Activated T-cell treated with anti-CD3 and anti-CD28 coated beads for 24 hours (primary cell): ENCODE results near the gene SLC2A11.

Experiments
- DNase-seq: peaks from one replicate; pipeline ENCODE4 v3.0.0-alpha.2; 2020; ENCODE audit warnings: low read depth

SLC2A11 gene

GRCh38 chr22:23832226-23833016 is 25.3 kb upstream of the SLC2A11 start:
- no peak for DNase-seq

DNA sequence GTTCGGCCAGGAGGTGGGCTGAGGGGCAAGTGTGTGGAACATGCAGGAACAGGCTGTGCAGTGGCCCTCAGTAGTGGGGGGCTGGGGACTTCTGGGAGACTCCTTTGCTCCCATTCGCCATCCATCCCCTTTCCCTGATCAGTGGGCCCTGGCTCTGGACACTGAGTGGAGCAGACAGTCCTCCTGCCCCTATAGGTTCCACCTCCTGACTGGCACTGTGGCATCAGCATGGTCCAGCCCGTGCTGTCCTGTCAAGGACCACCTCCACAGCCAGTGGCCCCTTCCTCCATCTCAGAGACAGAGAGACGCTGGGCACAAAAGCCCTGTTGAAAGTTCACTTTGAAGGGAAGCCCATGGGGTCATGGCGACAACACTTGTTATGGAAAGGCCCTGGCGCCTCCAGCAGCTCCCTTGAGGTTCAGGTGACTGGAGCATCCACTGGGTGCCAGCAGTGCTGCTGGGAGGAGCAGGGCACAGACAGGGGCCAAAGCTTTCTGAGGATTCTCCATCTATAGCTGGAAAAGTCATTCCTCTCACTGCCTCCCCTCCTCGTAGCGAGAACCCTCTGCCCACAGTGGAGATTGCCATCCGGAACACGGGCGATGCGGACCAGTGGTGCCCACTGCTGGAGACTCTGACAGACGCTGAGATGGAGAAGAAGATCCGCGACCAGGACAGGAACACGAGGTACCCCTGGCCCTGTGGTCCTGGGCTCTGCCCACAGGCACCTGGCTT is 24.5 kb upstream of the SLC2A11 start:
- no peak for DNase-seq

DNA sequence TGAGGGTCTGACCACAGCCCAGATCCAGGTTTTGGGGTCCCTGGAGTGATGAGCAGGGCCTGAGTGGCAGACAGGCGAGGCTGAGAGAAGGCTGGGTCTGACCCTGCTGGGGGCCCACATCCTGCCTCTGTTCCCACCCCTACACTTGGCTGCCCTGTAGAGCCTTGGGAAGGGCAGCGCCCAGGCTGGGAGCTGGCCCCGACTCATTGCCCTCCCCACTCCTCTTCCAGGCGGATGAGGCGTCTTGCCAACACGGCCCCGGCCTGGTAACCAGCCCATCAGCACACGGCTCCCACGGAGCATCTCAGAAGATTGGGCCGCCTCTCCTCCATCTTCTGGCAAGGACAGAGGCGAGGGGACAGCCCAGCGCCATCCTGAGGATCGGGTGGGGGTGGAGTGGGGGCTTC is 23.8 kb upstream of the SLC2A11 start:
- DNase-seq = no peak

DNA sequence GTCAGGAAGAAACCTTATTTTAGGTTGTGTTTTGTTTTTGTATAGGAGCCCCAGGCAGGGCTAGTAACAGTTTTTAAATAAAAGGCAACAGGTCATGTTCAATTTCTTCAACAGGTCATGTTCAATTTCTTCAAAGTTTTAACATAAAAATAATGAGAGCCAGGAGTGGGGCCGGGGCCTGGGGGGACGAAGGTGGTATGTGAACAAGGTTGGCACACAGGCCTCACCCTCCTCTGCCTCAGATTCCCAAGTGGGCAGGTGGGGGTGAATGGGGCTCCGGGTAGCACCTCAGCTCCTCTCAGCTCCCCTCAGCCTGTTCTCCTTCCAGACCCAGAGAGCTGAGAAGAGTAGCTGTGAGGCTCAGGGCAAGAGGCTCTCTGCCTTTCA is 23.3 kb upstream of the SLC2A11 start:
- DNase-seq = no peak

GRCh38 chr22:23834793-23835483 is 22.7 kb upstream of the SLC2A11 start:
- DNase-seq = no peak

DNA sequence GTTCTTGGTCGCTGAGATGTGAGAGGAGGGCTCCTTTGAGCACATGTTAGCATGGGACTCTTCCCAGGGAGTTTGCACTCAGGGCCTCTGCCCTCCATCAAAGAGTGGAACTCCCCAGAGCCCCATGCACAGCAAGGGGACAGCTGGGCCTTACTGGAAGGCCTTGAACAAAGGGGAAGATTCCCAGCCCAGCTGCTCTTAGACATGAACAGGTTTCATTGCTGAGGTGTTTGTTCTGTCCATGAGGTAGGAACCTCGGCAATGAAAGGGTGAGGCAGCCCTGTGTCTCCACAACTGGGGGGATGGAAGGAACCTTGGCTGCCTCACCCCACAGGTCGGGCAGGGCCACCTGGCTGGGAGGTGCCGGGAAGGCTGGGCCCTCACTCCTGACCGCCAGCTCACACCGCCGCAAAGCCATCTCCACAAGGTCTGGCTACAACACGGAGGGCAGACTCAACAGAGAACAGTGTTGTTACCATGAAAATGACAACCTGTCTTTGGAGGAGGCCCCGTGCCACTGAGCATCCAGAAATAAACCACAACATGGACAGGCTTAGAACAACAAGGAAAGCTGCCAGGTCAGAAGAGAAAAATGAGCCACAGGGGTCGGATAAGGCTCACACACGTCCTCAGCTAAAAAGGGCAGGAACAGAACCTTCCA is 22.1 kb upstream of the SLC2A11 start:
- DNase-seq = no peak

DNA sequence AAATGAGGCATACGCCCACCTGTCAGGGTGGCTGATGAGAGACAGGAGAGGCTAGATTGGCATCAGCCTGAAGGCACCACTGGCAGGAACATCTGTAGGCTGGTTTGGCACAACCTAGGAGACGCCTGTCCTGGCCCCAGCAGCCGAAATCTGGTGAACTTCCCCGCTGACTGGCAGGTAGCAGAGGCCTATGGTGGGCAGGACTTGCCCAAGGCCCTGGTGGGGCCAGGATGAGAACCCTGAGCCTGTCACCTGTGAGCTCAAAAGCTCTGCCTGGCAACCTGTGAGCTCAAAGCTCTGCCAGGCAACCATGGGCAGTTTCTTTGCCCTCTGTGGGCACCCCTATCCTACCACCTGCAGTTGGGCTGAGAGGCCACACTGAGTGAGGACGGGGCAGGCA is 21.4 kb upstream of the SLC2A11 start:
- no peak for DNase-seq

DNA sequence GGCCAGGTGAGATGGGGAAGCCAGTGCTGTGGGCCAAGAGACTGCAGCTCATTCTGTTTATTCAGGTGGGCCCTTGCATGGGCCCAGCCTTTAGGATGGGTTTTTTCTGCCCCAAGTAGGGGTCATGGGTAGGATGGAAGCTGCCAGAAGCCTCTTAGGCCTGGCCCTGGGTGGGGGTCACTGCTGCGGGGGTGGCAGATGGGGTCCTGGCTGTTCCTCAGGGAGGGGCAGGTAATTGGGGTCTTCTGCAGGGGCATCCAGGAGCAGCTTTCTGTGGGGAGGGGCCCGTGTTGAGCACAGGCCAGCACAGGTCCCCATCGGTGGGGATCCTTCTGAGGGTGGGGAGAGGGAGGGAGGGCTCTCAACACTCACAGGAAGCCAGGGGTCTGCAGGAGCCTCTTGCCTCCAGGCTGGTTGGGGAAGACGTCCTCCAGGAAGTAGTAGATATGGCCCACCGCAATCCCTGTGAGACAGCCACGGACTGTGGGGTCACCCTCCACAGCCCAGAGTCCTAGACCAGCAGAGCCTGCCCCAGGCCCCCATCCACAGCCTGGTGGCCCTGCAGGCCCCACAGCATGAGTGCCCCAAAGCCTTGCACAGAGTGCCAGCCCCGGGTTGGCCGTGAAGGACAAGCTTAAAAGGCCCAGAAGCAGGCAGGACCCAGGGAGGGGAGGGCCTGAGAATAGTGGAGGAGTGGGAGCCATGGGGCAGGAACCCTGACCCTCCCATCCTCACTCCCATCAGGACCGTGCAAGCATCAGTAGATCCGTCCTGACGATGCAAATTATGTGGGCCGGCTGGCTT is 20.8 kb upstream of the SLC2A11 start:
- no peak for DNase-seq

DNA sequence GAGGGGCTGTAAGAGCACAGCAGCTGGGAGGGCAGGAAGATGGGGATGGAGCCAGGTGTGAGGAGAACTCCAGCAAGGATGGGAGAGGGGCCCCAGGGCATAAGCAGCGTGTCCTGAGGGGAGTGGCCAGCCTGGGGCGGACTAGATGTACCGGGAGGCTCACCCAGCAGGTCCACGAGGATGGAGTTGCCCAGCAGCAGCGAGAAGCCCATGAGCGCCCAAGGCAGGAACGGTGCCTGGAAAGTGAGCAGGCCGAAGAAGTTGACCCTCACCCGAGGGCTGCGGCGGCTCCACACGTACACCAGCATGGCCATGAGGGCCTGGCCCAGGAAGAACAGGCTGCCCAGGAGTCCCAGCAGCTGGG is 20.2 kb upstream of the SLC2A11 start:
- no peak for DNase-seq

DNA sequence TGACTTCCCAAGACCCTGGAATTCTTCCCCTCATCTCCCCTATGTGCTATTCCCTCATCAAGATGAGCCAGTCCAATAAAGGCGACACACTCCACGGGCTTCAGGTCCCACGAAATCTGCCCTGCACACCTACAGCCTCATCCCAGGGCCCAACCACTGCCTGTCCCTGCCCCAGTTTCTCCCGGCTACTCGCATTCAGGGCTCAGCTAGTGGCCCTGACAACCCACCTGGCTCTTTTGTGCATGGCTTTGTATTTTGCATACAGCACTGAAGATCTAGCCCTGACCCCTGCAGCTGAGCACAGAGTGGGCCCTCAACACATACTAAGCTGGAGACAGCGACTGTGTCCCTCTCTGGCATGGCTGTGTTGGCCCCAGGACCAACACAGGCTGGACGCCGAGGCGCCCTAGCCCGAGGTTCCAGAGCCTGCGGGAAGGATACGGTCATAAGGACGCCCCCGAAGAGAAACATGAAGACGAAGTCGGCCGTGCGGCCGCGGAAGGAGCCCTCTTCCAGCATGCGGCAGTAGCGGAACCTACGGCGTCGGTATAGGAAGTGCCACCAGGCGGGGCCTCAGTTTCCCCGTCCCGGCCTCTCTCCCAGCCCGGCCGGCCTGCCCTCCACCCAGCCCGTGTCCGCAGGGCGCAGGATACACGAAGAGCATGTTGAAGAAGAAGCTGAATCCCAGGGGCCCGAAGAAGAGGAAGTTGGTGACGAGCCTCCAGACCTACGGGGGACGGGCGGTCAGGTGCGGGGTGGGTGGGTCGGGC is 19.6 kb upstream of the SLC2A11 start:
- peak; percentile 7 for DNase-seq

DNA sequence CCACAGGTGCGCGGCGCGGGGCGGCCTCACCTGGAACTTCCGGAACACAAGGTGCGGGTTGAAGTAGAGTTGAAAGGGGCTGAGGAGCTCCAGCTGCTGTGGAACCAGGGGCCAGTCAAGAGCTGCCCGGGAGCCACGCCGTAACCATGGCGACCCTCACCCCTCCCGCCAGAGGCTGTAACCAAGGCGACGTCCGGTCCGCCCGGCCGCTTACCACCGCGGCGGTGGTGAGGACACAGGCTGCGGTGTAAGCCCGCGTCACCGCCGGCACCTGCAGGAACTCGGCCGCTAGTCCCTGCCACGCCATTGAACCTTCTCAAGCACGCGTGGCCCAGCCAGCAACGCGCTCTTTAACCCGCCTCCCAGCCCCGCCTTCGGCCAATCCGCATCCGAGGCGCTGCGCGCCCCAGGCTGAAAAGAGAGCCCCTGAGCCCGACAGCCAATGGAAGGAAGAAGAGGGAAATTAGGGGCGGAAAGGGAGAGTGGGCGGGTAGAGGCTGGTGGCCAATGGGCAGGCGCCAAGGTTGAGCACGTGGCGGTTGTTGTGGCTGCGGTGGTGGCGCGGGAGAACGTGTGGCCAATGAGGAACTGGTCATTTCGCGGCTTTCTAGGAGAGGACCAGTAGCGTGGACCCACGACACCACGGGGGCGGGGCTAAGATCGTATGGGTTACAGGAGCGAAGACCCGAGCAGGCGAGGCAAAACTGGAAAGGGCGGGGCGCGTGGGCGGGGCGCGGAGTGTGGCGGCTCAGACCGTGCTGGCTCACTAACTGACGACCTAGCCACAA is 18.8 kb upstream of the SLC2A11 start, which contains the start of gene DERL3:
Gene DERL3 (minus strand): TSS at position 326 of the 788 bp plus-strand sequence. CDS start 19 bp downstream, at position 307.
- peak; percentile 93 for DNase-seq

GRCh38 chr22:23840026-23840425 is 17.6 kb upstream of the SLC2A11 start:
- DNase-seq = no peak

- DNase-seq = no peak
Observed at GRCh38 chr22:23841292-23841691, 16.4 kb upstream of the SLC2A11 start.

DNA sequence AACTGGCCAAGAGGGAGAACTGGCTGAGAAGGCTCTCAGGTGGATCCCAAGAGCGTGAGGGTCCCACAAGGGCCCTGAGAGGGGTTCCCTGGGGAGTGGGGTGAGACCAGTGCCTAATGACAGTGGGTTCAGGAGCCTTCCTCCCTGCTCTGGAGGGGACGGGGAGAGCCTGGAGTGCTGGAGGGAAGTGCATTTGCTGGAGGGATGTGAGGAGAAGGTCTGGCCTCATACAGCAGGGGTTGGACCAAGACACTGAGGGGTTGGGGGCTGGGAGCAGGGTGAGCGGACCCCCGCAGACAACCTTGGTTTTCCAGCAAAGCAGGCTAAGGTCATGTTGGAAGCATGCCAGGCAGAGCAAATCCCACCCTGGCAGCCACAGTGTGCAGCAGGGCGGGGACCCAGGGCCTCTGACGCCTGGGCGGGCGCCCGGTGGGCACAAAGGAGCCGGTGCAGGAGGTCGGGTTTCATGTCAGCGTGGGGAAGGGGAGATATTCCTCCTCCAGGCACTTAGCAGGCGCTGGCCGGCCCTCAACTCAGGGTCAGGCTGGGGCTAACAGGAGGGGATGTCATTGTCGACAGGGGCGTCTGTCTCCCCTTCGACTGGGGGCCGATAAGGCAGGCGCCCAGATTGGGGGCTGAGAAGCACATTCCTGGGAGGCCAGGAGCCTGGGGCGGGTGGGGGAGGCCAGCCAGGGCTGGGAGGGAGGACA is 15.8 kb upstream of the SLC2A11 start:
- DNase-seq = no peak

DNA sequence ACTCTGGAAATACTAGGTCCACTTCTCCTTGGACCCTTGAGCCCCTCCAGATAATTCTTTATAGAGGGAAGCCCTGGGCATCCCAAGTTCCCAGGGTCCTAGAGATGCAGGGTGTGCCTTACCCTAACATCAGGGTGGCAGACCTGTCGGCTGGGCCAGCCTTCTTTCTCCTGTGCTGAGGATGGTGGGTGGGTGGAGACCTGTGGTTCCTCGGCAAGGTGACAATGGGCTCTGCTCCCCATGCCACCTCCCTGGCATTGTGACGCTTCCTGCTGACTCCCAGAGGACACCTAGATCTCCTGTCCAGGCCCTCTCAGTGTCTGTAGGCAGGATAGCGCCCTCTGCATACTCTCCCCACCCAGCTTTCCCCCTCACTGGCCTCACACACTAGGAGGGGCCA is 15.1 kb upstream of the SLC2A11 start:
- no peak for DNase-seq

GRCh38 chr22:23844739-23845202 is 12.9 kb upstream of the SLC2A11 start:
- no peak for DNase-seq

DNA sequence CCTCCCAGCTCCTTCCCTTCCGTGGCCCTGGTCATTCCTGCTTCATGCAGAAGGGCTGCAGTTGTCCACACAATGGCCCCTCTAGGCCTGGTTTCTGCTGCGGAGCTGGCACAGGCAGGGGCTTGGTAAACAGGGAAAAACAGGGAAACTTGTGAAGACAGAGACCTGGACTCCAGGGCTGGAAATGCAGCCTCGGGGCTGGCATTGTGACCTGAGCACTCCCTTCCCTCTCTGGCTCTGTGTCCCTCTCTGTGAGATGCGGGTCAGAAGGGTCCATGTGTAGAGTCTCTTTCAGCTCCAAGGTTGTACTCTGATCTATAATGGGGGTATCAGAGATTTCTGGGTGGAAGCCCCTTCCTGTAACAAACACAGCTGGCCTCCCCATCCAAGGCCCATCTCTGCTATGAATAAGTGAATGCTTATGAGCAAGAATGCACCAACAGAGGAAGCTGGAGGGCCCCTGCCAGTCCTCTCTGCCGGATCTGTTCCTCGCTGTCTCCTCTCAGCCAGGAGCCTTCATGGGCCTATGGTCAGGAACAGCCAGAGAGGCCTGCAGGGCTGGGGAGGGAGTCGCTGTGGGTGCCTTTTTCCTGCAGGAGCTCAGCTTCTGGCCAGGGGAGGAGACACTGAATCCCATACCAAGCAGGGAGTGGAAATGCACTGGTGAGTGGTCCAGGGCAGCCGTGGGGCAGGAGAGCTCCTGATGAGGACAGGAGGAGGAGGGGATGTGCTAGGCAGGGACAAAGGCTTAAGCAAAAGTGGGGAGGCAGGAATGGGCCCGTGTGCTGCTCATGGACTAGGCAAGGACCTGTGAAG is 12.2 kb upstream of the SLC2A11 start:
- no peak for DNase-seq

DNA sequence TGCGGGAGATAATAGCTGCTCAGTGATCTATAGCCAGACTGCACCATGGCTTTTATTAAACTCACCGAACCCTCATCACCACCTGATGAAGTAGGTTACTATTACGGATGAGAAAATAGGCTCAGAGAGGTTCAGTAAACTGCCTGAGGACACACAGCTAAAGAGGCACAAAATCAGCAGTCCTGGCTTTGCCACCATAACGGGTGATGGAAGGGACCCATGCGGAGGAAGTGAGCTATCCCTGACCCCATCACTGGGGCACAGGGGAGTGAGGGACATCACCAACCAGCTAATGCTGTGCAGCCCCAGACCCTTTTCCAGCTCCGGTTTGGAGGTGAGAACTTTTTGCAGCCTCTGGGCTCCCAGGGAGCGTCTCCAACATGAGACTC is 11.6 kb upstream of the SLC2A11 start:
- no peak for DNase-seq
